HEK293T (cell line): ENCODE results near the gene LTA4H.

ENCODE experiments used
- CTCF ChIA-PET: fragments of 350-600 bp; formaldehyde crosslinking; extraction: SDS; loops from one replicate; lab custom pipeline; 2021; ENCODE audit warnings: antibody characterized with exemption, inconsistent platforms; lab: Yijun Ruan, JAX
- POLR2A ChIA-PET: fragments of 350-600 bp; formaldehyde crosslinking; extraction: SDS; loops from one replicate; lab custom pipeline; 2020; ENCODE audit warnings: antibody characterized with exemption, inconsistent platforms; lab: Yijun Ruan, JAX
- DNase-seq: peaks from one replicate; pipeline ENCODE4 v3.0.0; 2012; ENCODE audit warnings: mixed read lengths; ENCODE audit errors: extremely low spot score
- ARNT ChIP-seq: fragments of 450-650 bp; IDR thresholded peaks from 2 replicates; pipeline ENCODE4 v1.6.1; 2017; ENCODE audit warnings: mild to moderate bottlenecking
- BHLHE40 ChIP-seq: fragments of 450-650 bp; IDR thresholded peaks from 2 replicates; pipeline ENCODE4 v1.6.1; 2016; ENCODE audit warnings: mild to moderate bottlenecking, moderate library complexity, borderline replicate concordance
- CTBP1 ChIP-seq: fragments of 450-650 bp; IDR thresholded peaks from 2 replicates; pipeline ENCODE4 v1.6.1; 2016; ENCODE audit warnings: borderline replicate concordance
- ELF4 ChIP-seq: fragments of 450-650 bp; IDR thresholded peaks from 2 replicates; pipeline ENCODE4 v1.6.1; 2017; ENCODE audit warnings: antibody characterized with exemption
- FOXA1 ChIP-seq: fragments of 450-650 bp; IDR thresholded peaks from 2 replicates; pipeline ENCODE4 v1.6.1; 2016; ENCODE audit warnings: mild to moderate bottlenecking
- FOXK2 ChIP-seq: fragments of 450-650 bp; IDR thresholded peaks from 2 replicates; pipeline ENCODE4 v1.6.1; 2016; ENCODE audit warnings: mild to moderate bottlenecking
- FOXM1 ChIP-seq: fragments of 450-650 bp; IDR thresholded peaks from 2 replicates; pipeline ENCODE4 v1.6.1; 2017; ENCODE audit warnings: mild to moderate bottlenecking, borderline replicate concordance
- HDGF ChIP-seq: fragments of 450-650 bp; IDR thresholded peaks from 2 replicates; pipeline ENCODE4 v1.6.1; 2017; ENCODE audit warnings: antibody characterized with exemption, borderline replicate concordance
- L3MBTL2 ChIP-seq: fragments of 450-650 bp; conservative IDR thresholded peaks from 2 replicates; pipeline ENCODE4 v1.6.1; 2016; ENCODE audit warnings: mild to moderate bottlenecking
- LEF1 ChIP-seq: fragments of 450-650 bp; IDR thresholded peaks from 2 replicates; pipeline ENCODE4 v1.6.1; 2017; ENCODE audit warnings: mild to moderate bottlenecking, borderline replicate concordance
- NFRKB ChIP-seq: fragments of 450-650 bp; IDR thresholded peaks from 2 replicates; pipeline ENCODE4 v1.6.1; 2016; ENCODE audit warnings: mild to moderate bottlenecking, moderate library complexity
- SP1 ChIP-seq: fragments of 450-650 bp; IDR thresholded peaks from 2 replicates; pipeline ENCODE4 v1.6.1; 2017
- SUZ12 ChIP-seq: fragments of 450-650 bp; IDR thresholded peaks from 2 replicates; pipeline ENCODE4 v1.6.1; 2016; ENCODE audit warnings: mild to moderate bottlenecking
- TARDBP ChIP-seq: fragments of 450-650 bp; IDR thresholded peaks from 2 replicates; pipeline ENCODE4 v1.6.1; 2016
- ZNF384 ChIP-seq: fragments of 450-650 bp; IDR thresholded peaks from 2 replicates; pipeline ENCODE4 v1.6.1; 2016
- TF ChIP-seq, protein P1 (sequence below): fragments of 450-650 bp; IDR thresholded peaks from 2 replicates; pipeline ENCODE4 v1.6.1; 2016

LTA4H gene

DNA sequence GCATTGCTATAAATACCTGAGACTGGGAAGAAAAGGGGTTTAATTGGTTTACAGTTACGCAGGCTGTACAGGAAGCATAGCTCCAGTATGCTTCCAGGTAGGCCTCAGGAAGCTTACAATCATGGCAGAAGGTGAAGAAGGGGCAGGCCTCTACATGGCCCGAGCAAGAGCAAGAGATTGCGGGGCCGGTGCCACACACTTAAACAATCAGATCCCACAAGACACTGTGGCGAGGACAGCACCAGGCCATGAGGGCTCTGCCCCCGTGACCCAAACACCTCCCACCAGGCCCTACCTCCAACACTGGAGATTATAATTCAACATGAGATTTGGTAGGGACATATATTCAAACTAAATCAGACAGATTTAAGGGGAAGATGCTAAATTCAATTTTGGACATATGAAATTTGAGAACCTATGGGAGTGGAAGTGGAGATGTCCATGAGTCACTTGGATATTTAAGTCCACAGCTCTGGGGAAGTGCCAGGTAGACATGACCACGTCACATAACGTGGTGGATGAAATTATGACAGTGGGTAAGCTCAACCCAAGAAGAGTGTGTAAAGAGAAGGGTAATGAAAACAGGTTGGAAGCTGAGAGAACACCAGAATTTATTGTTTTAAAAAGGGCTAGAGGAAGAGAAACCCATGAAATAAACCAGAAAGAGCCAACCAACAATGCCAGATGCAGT, 1.5 kb upstream of the LTA4H start:
- no peak for DNase-seq
- TF ChIP-seq FOXM1 (no peak), ELF4 (no peak), NFRKB (no peak)
- TF ChIP-seq, protein P1, sequence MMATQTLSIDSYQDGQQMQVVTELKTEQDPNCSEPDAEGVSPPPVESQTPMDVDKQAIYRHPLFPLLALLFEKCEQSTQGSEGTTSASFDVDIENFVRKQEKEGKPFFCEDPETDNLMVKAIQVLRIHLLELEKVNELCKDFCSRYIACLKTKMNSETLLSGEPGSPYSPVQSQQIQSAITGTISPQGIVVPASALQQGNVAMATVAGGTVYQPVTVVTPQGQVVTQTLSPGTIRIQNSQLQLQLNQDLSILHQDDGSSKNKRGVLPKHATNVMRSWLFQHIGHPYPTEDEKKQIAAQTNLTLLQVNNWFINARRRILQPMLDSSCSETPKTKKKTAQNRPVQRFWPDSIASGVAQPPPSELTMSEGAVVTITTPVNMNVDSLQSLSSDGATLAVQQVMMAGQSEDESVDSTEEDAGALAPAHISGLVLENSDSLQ: no peak
- ChIA-PET POLR2A (interaction anchor here (1.7 kb wide), 1 partner anchor 94 kb away, joined by 10 read pairs; the partner anchor contains the start of genes AMDHD1 and CCDC38), CTCF (no interaction called here)

DNA sequence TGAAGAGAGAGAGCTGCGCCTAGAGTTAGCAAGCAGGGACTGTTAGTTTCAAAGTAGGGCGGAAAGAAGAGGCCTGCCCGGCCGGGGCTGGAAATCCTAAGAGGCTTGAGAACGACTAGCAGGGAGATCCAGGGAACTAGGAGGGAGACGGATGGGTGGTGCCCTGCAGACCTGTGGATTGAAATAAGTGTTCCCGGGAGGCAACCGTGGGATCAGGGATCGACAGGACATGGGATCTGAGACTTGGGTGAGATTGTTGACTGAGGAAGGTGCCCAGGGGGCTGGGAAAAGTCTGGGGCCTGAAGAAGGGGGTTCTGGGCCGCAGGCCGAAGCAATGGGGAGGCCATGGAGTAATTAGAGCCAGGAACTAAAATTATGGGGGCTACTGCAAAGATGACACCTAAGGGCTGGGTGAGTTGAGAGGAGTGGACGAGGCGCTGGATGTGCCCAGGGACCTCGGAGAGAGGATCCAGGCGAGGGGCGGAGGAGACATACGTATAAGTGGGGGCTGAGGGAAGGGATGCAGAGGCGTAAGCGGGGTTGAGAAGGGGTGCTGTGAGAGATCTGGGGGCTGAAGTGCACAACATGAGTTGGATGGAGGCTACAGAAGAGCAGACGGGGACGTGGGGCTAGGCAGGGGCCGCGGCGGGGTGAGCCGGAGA, 635 bp downstream of the LTA4H start:
- DNase-seq: peak; percentile 52
- TF ChIP-seq FOXK2 (no peak), CTBP1 (no peak), HDGF (no peak), NFRKB (no peak), SUZ12 (no peak), ELF4 (no peak), BHLHE40 (no peak), FOXM1 (no peak), LEF1 (no peak), ARNT (no peak), SP1 (no peak), ZNF384 (no peak), TARDBP (no peak), FOXA1 (no peak), L3MBTL2 (no peak)
- TF ChIP-seq, protein P1: no peak
- ChIA-PET POLR2A (interaction anchor here (0.6 to 1.7 kb wide), 5 partner anchors 14 to 567 kb away, joined by 3 to 10 read pairs (median 3); partner anchors contain the start of genes AMDHD1 and CCDC38), CTCF (no interaction called here)

DNA sequence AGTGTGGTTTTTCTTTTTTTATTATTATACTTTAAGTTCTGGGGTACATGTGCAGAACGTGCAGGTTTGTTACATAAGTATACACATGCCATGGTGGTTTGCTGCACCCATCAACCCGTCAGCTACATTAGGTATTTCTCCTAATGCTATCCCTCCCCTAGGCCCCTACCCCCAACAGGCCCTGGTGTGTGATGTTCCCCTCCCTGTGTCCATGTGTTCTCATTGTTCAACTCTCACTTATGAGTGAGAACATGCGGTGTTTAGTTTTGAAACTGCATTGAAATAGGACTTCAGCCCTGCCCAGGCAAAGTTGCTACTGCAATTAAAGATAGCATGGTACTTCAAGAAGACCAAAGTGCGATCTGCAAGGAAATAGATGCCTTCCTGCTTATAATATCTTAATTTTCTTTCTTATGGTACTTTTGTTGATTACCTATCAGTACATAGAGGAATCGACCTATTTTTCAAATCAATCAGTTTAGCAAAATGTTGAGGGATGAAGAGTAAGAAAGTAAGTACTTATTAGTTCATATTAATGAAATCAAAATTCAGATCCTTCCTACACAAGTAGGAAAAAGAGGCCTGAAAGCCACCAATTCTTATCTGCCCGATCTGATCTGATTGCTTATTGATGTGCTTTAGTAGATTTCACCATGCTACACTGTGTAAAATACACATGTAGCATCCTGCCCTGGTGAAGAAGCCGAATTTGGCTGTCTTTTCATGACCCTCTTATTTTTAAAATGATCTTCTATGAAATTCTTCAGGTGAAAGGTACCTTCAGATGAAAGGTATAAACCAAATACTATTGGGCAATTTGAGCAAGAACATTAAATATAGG, 1.6 kb downstream of the LTA4H start:
- no peak for TF ChIP-seq SP1
- no peak for TF ChIP-seq CTBP1
- no peak for TF ChIP-seq TARDBP
- TF ChIP-seq ARNT: no peak
- TF ChIP-seq L3MBTL2: no peak
- TF ChIP-seq LEF1: no peak
- TF ChIP-seq HDGF: no peak
- no peak for TF ChIP-seq FOXA1
- TF ChIP-seq ELF4: no peak
- no peak for TF ChIP-seq BHLHE40
- no peak for TF ChIP-seq SUZ12
- TF ChIP-seq FOXM1: no peak
- TF ChIP-seq, protein P1: no peak
- CTCF ChIA-PET: no interaction called here
- DNase-seq: no peak
- POLR2A ChIA-PET: no interaction called here

DNA sequence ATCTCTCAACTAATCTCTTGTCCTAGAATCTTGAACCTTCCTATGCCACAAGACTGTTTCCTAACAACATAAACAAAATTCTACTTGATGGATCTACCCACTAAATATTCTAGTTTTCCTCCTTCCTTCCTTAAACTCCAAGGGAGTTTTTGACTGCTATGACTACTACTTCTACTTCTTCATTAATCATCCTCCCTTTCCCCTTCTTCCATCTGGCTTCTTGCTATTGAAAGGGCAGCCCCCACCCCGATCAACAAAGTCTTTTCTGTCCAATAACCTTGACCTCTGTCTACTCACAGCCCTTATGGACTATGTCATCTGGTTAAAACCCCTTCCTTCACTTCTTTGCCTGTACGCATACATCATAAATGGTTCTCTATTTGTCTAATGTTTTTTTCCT, 5.6 kb downstream of the LTA4H start:
- DNase-seq: no peak
- CTCF ChIA-PET: no interaction called here
- TF ChIP-seq FOXM1 (no peak), TARDBP (no peak), FOXK2 (no peak), ZNF384 (no peak), CTBP1 (no peak), L3MBTL2 (no peak), ELF4 (no peak), NFRKB (no peak), BHLHE40 (no peak), HDGF (no peak), ARNT (no peak), SP1 (no peak), FOXA1 (no peak)
- TF ChIP-seq, protein P1: no peak
- POLR2A ChIA-PET: no interaction called here

DNA sequence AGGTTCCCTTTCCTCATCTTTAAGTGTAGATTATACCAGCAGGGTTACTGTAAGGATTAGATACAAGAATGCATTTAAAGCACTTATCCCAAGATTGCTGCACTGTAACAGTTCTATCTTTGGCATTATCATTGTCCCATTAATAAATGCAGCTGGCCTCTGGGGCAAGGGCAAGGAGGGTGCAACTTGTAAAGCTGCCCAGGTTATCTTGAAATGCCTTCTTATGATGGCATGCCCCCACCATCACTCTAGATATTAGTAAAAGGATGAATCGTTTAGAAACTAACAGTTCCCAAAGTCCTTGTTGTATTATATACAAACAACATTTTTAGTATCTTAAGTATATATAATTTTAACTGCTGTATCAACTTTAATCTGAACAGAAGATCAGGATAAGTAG, 6.8 kb downstream of the LTA4H start:
- ChIA-PET CTCF (no interaction called here), POLR2A (no interaction called here)
- no peak for DNase-seq
- TF ChIP-seq SP1 (no peak), L3MBTL2 (no peak), CTBP1 (no peak), ARNT (no peak), NFRKB (no peak), LEF1 (no peak), FOXK2 (no peak), BHLHE40 (no peak)
